SK-N-SH (cell line): ENCODE results near the gene SOX3. TPM values are rescaled to one million over a fixed set of nuclear protein-coding genes. Genes with fewer than 3 reads are reported as not detected.

Experiments
- CTCF ChIA-PET: fragments of 300-600, 350-600 bp; formaldehyde crosslinking; extraction: SDS; loops from one replicate; lab custom pipeline; 2021; lab: Yijun Ruan, JAX
- POLR2A ChIA-PET: fragments of 350-600 bp; sonication (Branson Sonifier 250); formaldehyde crosslinking; extraction: SDS; loops from one replicate; lab custom pipeline; 2020; ENCODE audit warnings: antibody characterized with exemption, inconsistent platforms; lab: Yijun Ruan, JAX
- DNase-seq: peaks from one replicate; pipeline ENCODE4 v3.0.0; 2012
- H2AFZ ChIP-seq: fragments of 200-600 bp; sonication (generic); 2 replicates; pipeline ENCODE4 v1.8.1; 2016; ENCODE audit warnings: antibody characterized with exemption, mild to moderate bottlenecking, low read depth
- H3F3A ChIP-seq: fragments of 200-600 bp; sonication (generic); replicated peaks from 2 replicates; pipeline ENCODE3; 2016; ENCODE audit warnings: antibody characterized with exemption, mild to moderate bottlenecking; ENCODE audit not compliant: insufficient read depth
- H3K27ac ChIP-seq, 2 experiments: fragments of 200-500 bp in 1 of 2; fragments of 200-600 bp in 1 of 2; sonication (Bioruptor generic) in 1 of 2; sonication (generic), shearing (Covaris generic) in 1 of 2; 2 replicates each; pipeline versions ENCODE4 v1.5.1 to v1.6.1; 2014 to 2016; ENCODE audit warnings: low read depth in 2 of 2, inconsistent platforms in 1 of 2, low read length in 1 of 2, mild to moderate bottlenecking in 1 of 2, mixed read lengths in 1 of 2
- H3K27me3 ChIP-seq: fragments of 200-600 bp; sonication (generic), shearing (Covaris generic); 2 replicates; pipeline ENCODE4 v1.6.1; 2016; ENCODE audit warnings: mixed run types; ENCODE audit not compliant: insufficient read depth
- H3K36me3 ChIP-seq, 2 experiments: fragments of 200-500 bp in 1 of 2; fragments of 200-600 bp in 1 of 2; sonication (Bioruptor generic) in 1 of 2; sonication (generic) in 1 of 2; replicated peaks in 1 of 2; 2 replicates each; pipeline versions ENCODE3 to v1.5.1; 2014 to 2016; ENCODE audit warnings: low read length in 1 of 2, mild to moderate bottlenecking in 1 of 2; ENCODE audit not compliant: insufficient read depth in 2 of 2, control insufficient read depth in 1 of 2
- H3K4me1 ChIP-seq, 2 experiments: fragments of 200-500 bp in 1 of 2; fragments of 200-600 bp in 1 of 2; sonication (Bioruptor generic) in 1 of 2; sonication (generic), shearing (Covaris generic) in 1 of 2; 2 replicates each; pipeline versions ENCODE4 v1.5.1 to v1.6.1; 2014 to 2016; ENCODE audit warnings: low read depth in 1 of 2, low read length in 1 of 2, mixed run types in 1 of 2; ENCODE audit not compliant: insufficient read depth in 2 of 2, control insufficient read depth in 1 of 2
- H3K4me2 ChIP-seq: fragments of 200-600 bp; sonication (generic), shearing (Covaris generic); 2 replicates; pipeline ENCODE4 v1.6.1; 2017; ENCODE audit warnings: mixed run types
- H3K4me3 ChIP-seq, 2 experiments: fragments of 200-500 bp in 1 of 2; fragments of 200-600 bp in 1 of 2; sonication (Bioruptor generic) in 1 of 2; sonication (generic), shearing (Covaris generic) in 1 of 2; 2 replicates each; pipeline versions ENCODE4 v1.5.1 to v1.8.1; 2014 to 2016; ENCODE audit warnings: low read depth in 2 of 2, inconsistent platforms in 1 of 2, low read length in 1 of 2, mild to moderate bottlenecking in 1 of 2, mixed read lengths in 1 of 2, moderate library complexity in 1 of 2
- H3K79me2 ChIP-seq: fragments of 200-600 bp; sonication (generic); 2 replicates; pipeline ENCODE4 v1.8.1; 2017; ENCODE audit warnings: mild to moderate bottlenecking; ENCODE audit not compliant: insufficient read depth
- H3K9ac ChIP-seq: fragments of 200-600 bp; sonication (generic); 2 replicates; pipeline ENCODE4 v1.6.1; 2017; ENCODE audit warnings: mixed run types
- H3K9me2 ChIP-seq: fragments of 200-600 bp; sonication (generic); 2 replicates; pipeline ENCODE4 v1.6.1; 2017; ENCODE audit warnings: mixed run types
- H3K9me3 ChIP-seq: fragments of 200-600 bp; sonication (generic); 2 replicates; pipeline ENCODE4 v1.6.1; 2017; ENCODE audit warnings: mixed run types, mild to moderate bottlenecking, moderate library complexity
- H4K20me1 ChIP-seq: fragments of 200-600 bp; sonication (generic); 2 replicates; pipeline ENCODE4 v1.6.1; 2017; ENCODE audit warnings: mild to moderate bottlenecking, mixed run types; ENCODE audit not compliant: insufficient read depth
- ELF1 ChIP-seq: IDR thresholded peaks from 2 replicates; pipeline ENCODE4 v1.4.0; 2012
- FOXJ3 ChIP-seq: sonication (generic); formaldehyde crosslinking; IDR thresholded peaks from 2 replicates; pipeline ENCODE4 v1.5.1; 2020; ENCODE audit warnings: mild to moderate bottlenecking, missing genetic modification reagents
- GATA2 ChIP-seq: sonication (generic); formaldehyde crosslinking; IDR thresholded peaks from 2 replicates; pipeline ENCODE4 v1.5.0; 2020; ENCODE audit warnings: mild to moderate bottlenecking, missing genetic modification reagents
- IRF3 ChIP-seq: fragments of 150-350 bp; IDR thresholded peaks from 2 replicates; pipeline ENCODE4 v1.6.1; 2016; ENCODE audit warnings: mild to moderate bottlenecking, low read depth, low read length
- NRF1 ChIP-seq: IDR thresholded peaks from 2 replicates; pipeline ENCODE4 v1.6.1; 2012; ENCODE audit warnings: low read depth, mild to moderate bottlenecking, low read length
- RCOR1 ChIP-seq: fragments of 150-350 bp; IDR thresholded peaks from 2 replicates; pipeline ENCODE4 v1.6.1; 2017; ENCODE audit warnings: antibody characterized with exemption, low read length
- TCF12 ChIP-seq: IDR thresholded peaks from 2 replicates; pipeline ENCODE4 v1.4.0; 2012
- USF1 ChIP-seq: IDR thresholded peaks from 2 replicates; pipeline ENCODE4 v1.4.0; 2012; ENCODE audit warnings: low read depth, borderline replicate concordance
- WGBS: methylation state at CpG from one replicate; pipeline ENCODE4 v1.1.6; 2017; ENCODE audit warnings: low lambda C conversion rate; 5-methylcytosine and 5-hydroxymethylcytosine counted together
- polyA plus RNA-seq, 3 experiments: library from polyadenylated mRNA; depleted of rRNA; stranded (reverse); fragments of >200 nt; gene quantifications; 2 replicates each; pipeline ENCODE4 v1.2.3, GENCODE V29; 2012

Gene SOX3
- polyA plus RNA-seq, 1 of the 3 experiments (the other 2 are of a cell fraction), result not detected

GRCh38 chrX:140514554-140514953 lies 9.7 kb upstream of the SOX3 start:
- H2AFZ ChIP-seq, result no peak overlapping the region
- no peaks in the 10 kb centered on the region for H3K4me1 ChIP-seq
- no peak for TF ChIP-seq ELF1
- no peak overlapping the region for H3K9ac ChIP-seq
- CTCF ChIA-PET, result no interaction called here
- H3K79me2 ChIP-seq, result no peaks in the 10 kb centered on the region
- DNase-seq, result no peak
- no peaks in the 10 kb centered on the region for H3K9me2 ChIP-seq
- no peak overlapping the region for H3K4me3 ChIP-seq
- H3K27ac ChIP-seq, result no peak overlapping the region
- no peaks in the 10 kb centered on the region for H3K36me3 ChIP-seq
- peaks cover 36% of the 10 kb centered on the region; the same call in 1 of the 2 replicates for H3K27me3 ChIP-seq
- H3K9me3 ChIP-seq, result no peaks in the 10 kb centered on the region
- no peak overlapping the region for H3K4me2 ChIP-seq
- H4K20me1 ChIP-seq, result no peaks in the 10 kb centered on the region
- H3F3A ChIP-seq, result no peaks in the 10 kb centered on the region
- POLR2A ChIA-PET, result no interaction called here
- 0% methylated on average over 1 of the region's 1 CpG for WGBS

- Histone ChIP-seq H3K4me1 (no peaks in the 10 kb centered on the region), H3K36me3 (no peaks in the 10 kb centered on the region), H3K27me3 (peaks cover 63% of the 10 kb centered on the region), H3K4me2 (no peak overlapping the region), H3F3A (no peaks in the 10 kb centered on the region), H3K9me2 (no peaks in the 10 kb centered on the region), H3K27ac (no peak overlapping the region), H2AFZ (no peak overlapping the region), H3K9ac (no peak overlapping the region), H4K20me1 (no peaks in the 10 kb centered on the region), H3K9me3 (no peaks in the 10 kb centered on the region), H3K79me2 (no peaks in the 10 kb centered on the region), H3K4me3 (no peak overlapping the region)
- ChIA-PET CTCF (no interaction called here), POLR2A (no interaction called here)
- TF ChIP-seq NRF1 (no peak), IRF3 (no peak), TCF12 (no peak), FOXJ3 (no peak), USF1 (no peak)
- WGBS, result 26% methylated on average over 19 of the region's 42 CpGs
- peak; percentile 14 for DNase-seq
Measured at GRCh38 chrX:140510895-140511295, 6.0 kb upstream of the SOX3 start.

- no peak overlapping the region for H3K9ac ChIP-seq
- no peaks in the 10 kb centered on the region for H3K9me2 ChIP-seq
- peak; percentile 9 for DNase-seq
- H3K27me3 ChIP-seq, result peaks cover 69% of the 10 kb centered on the region
- no peaks in the 10 kb centered on the region for H3F3A ChIP-seq
- no peak overlapping the region for H2AFZ ChIP-seq
- H3K79me2 ChIP-seq, result no peaks in the 10 kb centered on the region
- TF ChIP-seq GATA2 (CRISPR knock-in tag) (no peak), USF1 (no peak), RCOR1 (no peak)
- ChIA-PET POLR2A (no interaction called here), CTCF (interaction anchor here (0.8 kb wide), 1 partner anchor 16 kb away, joined by 3 read pairs; no protein-coding TSS in a partner anchor)
- H3K27ac ChIP-seq, result no peak overlapping the region
- H3K36me3 ChIP-seq, result no peaks in the 10 kb centered on the region
- no peaks in the 10 kb centered on the region for H3K9me3 ChIP-seq
- H4K20me1 ChIP-seq, result no peaks in the 10 kb centered on the region
- H3K4me2 ChIP-seq, result no peak overlapping the region
- H3K4me1 ChIP-seq, result no peaks in the 10 kb centered on the region
- 5% methylated on average over 12 of the region's 12 CpGs for WGBS
- no peak overlapping the region for H3K4me3 ChIP-seq
Measured at GRCh38 chrX:140510306-140510676, 5.4 kb upstream of the SOX3 start.
